Activated CD4-positive, alpha-beta memory T cell treated with anti-CD3 and anti-CD28 coated beads, Interleukin-2, amount 10 ng/mL, durations not matched to agents 7 days and 5 days (primary cell): Measurements from ENCODE around the gene HOMEZ. TPM values are rescaled to one million over a fixed set of nuclear protein-coding genes. Genes with fewer than 3 reads are reported as not detected.
"Not testable (repeated sequence)": the region's sequence is repeated elsewhere in the genome, so short reads cannot be mapped to it uniquely, and the experiment has no call there.

ENCODE experiments used
- CTCF ChIA-PET: fragments of 350-600 bp; sonication (Branson Sonifier 250); formaldehyde crosslinking; loops from one replicate; lab custom pipeline; 2021; ENCODE audit warnings: antibody characterized with exemption, inconsistent platforms; lab: Charles Lee
- POLR2A ChIA-PET: fragments of 350-600 bp; sonication (Branson Sonifier 250); formaldehyde crosslinking; loops from one replicate; lab custom pipeline; 2021; ENCODE audit warnings: antibody characterized with exemption; lab: Charles Lee
- DNase-seq: peaks from one replicate; pipeline ENCODE4 v3.0.0-alpha.2; 2020
- H3K27ac Mint-ChIP-seq: one replicate; pipeline ENCODE4 v1.8.0; 2021; ENCODE audit warnings: mild to moderate bottlenecking, mixed read lengths
- H3K27me3 Mint-ChIP-seq: one replicate; pipeline ENCODE4 v1.8.0; 2021; ENCODE audit warnings: mixed read lengths
- H3K36me3 Mint-ChIP-seq: one replicate; pipeline ENCODE4 v1.8.0; 2021; ENCODE audit warnings: low read depth, mixed read lengths
- H3K4me1 Mint-ChIP-seq: one replicate; pipeline ENCODE4 v1.8.0; 2021; ENCODE audit warnings: mixed read lengths
- H3K4me3 Mint-ChIP-seq: one replicate; pipeline ENCODE4 v1.8.0; 2021; ENCODE audit warnings: mild to moderate bottlenecking, mixed read lengths
- H3K9me3 Mint-ChIP-seq: one replicate; pipeline ENCODE4 v1.8.0; 2021; ENCODE audit warnings: mixed read lengths
- total RNA-seq, 2 experiments: library from RNA; stranded (reverse); gene quantifications; one replicate each; pipeline ENCODE4 v1.2.3, GENCODE V29; 2021

Gene HOMEZ
- total RNA-seq, 2 experiments from 2014 or later, result 11.7 to 11.9 TPM

- no peak for DNase-seq
- Mint-ChIP-seq H3K4me1 (no peaks in the 10 kb centered on the region), H3K36me3 (no peaks in the 10 kb centered on the region), H3K9me3 (no peaks in the 10 kb centered on the region), H3K27ac (no peak overlapping the region), H3K27me3 (peaks cover 41% of the 10 kb centered on the region), H3K4me3 (no peak overlapping the region)
- CTCF ChIA-PET, result interaction anchor here (0.9 to 1.2 kb wide), 2 partner anchors 63 to 68 kb away, joined by 3 read pairs; partner anchors contain the start of gene PABPN1
- POLR2A ChIA-PET, result no interaction called here
These were observed 27.7 kb downstream of the HOMEZ start for GRCh38 chr14:23258256-23258655.

GRCh38 chr14:23252420-23253333 lies 33.3 kb downstream of the HOMEZ start:
- peaks cover 27% of the 10 kb centered on the region for H3K27me3 Mint-ChIP-seq
- H3K27ac Mint-ChIP-seq, result no peak overlapping the region
- H3K4me3 Mint-ChIP-seq, result no peak overlapping the region
- no peaks in the 10 kb centered on the region for H3K4me1 Mint-ChIP-seq
- H3K36me3 Mint-ChIP-seq, result no peaks in the 10 kb centered on the region
- DNase-seq, result no peak
- ChIA-PET POLR2A (no interaction called here), CTCF (no interaction called here)
- H3K9me3 Mint-ChIP-seq, result no peaks in the 10 kb centered on the region

- Mint-ChIP-seq H3K27ac (no peak overlapping the region), H3K36me3 (no peaks in the 10 kb centered on the region), H3K4me3 (no peak overlapping the region), H3K27me3 (peaks cover 27% of the 10 kb centered on the region), H3K9me3 (no peaks in the 10 kb centered on the region), H3K4me1 (no peaks in the 10 kb centered on the region)
- DNase-seq, result no peak
- ChIA-PET POLR2A (no interaction called here), CTCF (interaction anchor here (0.6 kb wide), 1 partner anchor 193 kb away, joined by 3 read pairs; no protein-coding TSS in a partner anchor)
These were observed 33.9 kb downstream of the HOMEZ start for GRCh38 chr14:23252006-23252405.

GRCh38 chr14:23249824-23250223 lies 36.1 kb downstream of the HOMEZ start:
- POLR2A ChIA-PET, result no interaction called here
- H3K36me3 Mint-ChIP-seq, result no peaks in the 10 kb centered on the region
- H3K4me1 Mint-ChIP-seq, result no peaks in the 10 kb centered on the region
- H3K27ac Mint-ChIP-seq, result no peak overlapping the region
- CTCF ChIA-PET, result no interaction called here
- H3K9me3 Mint-ChIP-seq, result no peaks in the 10 kb centered on the region
- H3K27me3 Mint-ChIP-seq, result peaks cover 26% of the 10 kb centered on the region
- DNase-seq, result no peak
- H3K4me3 Mint-ChIP-seq, result no peak overlapping the region

GRCh38 chr14:23248601-23249000 lies 37.3 kb downstream of the HOMEZ start:
- no peaks in the 10 kb centered on the region for H3K4me1 Mint-ChIP-seq
- no peak overlapping the region for H3K27ac Mint-ChIP-seq
- no peak overlapping the region for H3K4me3 Mint-ChIP-seq
- ChIA-PET POLR2A (no interaction called here), CTCF (no interaction called here)
- DNase-seq, result no peak
- peaks cover 26% of the 10 kb centered on the region for H3K27me3 Mint-ChIP-seq
- no peaks in the 10 kb centered on the region for H3K36me3 Mint-ChIP-seq
- H3K9me3 Mint-ChIP-seq, result no peaks in the 10 kb centered on the region

GRCh38 chr14:23245282-23245681 lies 40.6 kb downstream of the HOMEZ start:
- Mint-ChIP-seq H3K4me1 (no peaks in the 10 kb centered on the region), H3K9me3 (no peaks in the 10 kb centered on the region), H3K4me3 (no peak overlapping the region), H3K27ac (no peak overlapping the region), H3K36me3 (no peaks in the 10 kb centered on the region), H3K27me3 (peaks cover 2% of the 10 kb centered on the region)
- ChIA-PET POLR2A (no interaction called here), CTCF (interaction anchor here (1.3 kb wide), 1 partner anchor 135 kb away, joined by 3 read pairs; no protein-coding TSS in a partner anchor)
- DNase-seq, result no peak

GRCh38 chr14:23243066-23243465 lies 42.9 kb downstream of the HOMEZ start:
- H3K36me3 Mint-ChIP-seq, result no peaks in the 10 kb centered on the region
- CTCF ChIA-PET, result interaction anchor here (1.4 kb wide), 1 partner anchor 174 kb away, joined by 3 read pairs; no protein-coding TSS in a partner anchor
- POLR2A ChIA-PET, result no interaction called here

GRCh38 chr14:23242076-23242475 lies 43.9 kb downstream of the HOMEZ start:
- H3K27ac Mint-ChIP-seq, result no peak overlapping the region
- no peaks in the 10 kb centered on the region for H3K9me3 Mint-ChIP-seq
- H3K4me1 Mint-ChIP-seq, result peaks cover 6% of the 10 kb centered on the region
- peaks cover 10% of the 10 kb centered on the region for H3K27me3 Mint-ChIP-seq
- no peaks in the 10 kb centered on the region for H3K36me3 Mint-ChIP-seq
- ChIA-PET POLR2A (no interaction called here), CTCF (interaction anchor here (0.6 to 1.2 kb wide), 3 partner anchors 85 to 711 kb away, joined by 3 read pairs; no protein-coding TSS in a partner anchor)
- no peak for DNase-seq
- H3K4me3 Mint-ChIP-seq, result no peak overlapping the region

More at GRCh38 chr14:23243066-23243465, 42.9 kb downstream of the HOMEZ start:
- DNase-seq, result no peak
- H3K27ac Mint-ChIP-seq, result no peak overlapping the region
- H3K27me3 Mint-ChIP-seq, result peaks cover 4% of the 10 kb centered on the region
- no peaks in the 10 kb centered on the region for H3K4me1 Mint-ChIP-seq
- no peaks in the 10 kb centered on the region for H3K9me3 Mint-ChIP-seq
- no peak overlapping the region for H3K4me3 Mint-ChIP-seq

- H3K27ac Mint-ChIP-seq, H3K4me1 Mint-ChIP-seq, CTCF ChIA-PET: not testable (repeated sequence)
These were observed 44.7 kb downstream of the HOMEZ start for GRCh38 chr14:23241061-23241715.

GRCh38 chr14:23240661-23241060 lies 45.3 kb downstream of the HOMEZ start:
- ChIA-PET CTCF (no interaction called here), POLR2A (no interaction called here)
- H3K4me3 Mint-ChIP-seq, result no peak overlapping the region

More at GRCh38 chr14:23241061-23241715, 44.7 kb downstream of the HOMEZ start:
- H3K9me3 Mint-ChIP-seq, DNase-seq, H3K4me3 Mint-ChIP-seq, POLR2A ChIA-PET, H3K27me3 Mint-ChIP-seq, H3K36me3 Mint-ChIP-seq: not testable (repeated sequence)

GRCh38 chr14:23237772-23238594 lies 47.9 kb downstream of the HOMEZ start, which contains the start of gene RNF212B:
Gene RNF212B (plus strand): TSS chr14:23237936. CDS start chr14:23240346, 2,410 bp downstream.
- H3K36me3 Mint-ChIP-seq, result no peaks in the 10 kb centered on the region
- no peaks in the 10 kb centered on the region for H3K9me3 Mint-ChIP-seq
- DNase-seq, result peak; percentile 82
- ChIA-PET CTCF (no interaction called here), POLR2A (no interaction called here)
- H3K4me3 Mint-ChIP-seq, result no peak within 1 kb of the TSS
- peaks cover 6% of the 10 kb centered on the region for H3K4me1 Mint-ChIP-seq
- no peak within 1 kb of the TSS for H3K27ac Mint-ChIP-seq
- H3K27me3 Mint-ChIP-seq, result peaks cover 9% of the 10 kb centered on the region

More at GRCh38 chr14:23240661-23241060, 45.3 kb downstream of the HOMEZ start:
- H3K27me3 Mint-ChIP-seq, result peaks cover 11% of the 10 kb centered on the region
- DNase-seq, result no peak
- H3K4me1 Mint-ChIP-seq, result peaks cover 6% of the 10 kb centered on the region
- no peak overlapping the region for H3K27ac Mint-ChIP-seq
- H3K9me3 Mint-ChIP-seq, result no peaks in the 10 kb centered on the region
- no peaks in the 10 kb centered on the region for H3K36me3 Mint-ChIP-seq

GRCh38 chr14:23232241-23232808 lies 53.6 kb downstream of the HOMEZ start:
- DNase-seq, H3K4me3 Mint-ChIP-seq, H3K36me3 Mint-ChIP-seq, H3K27me3 Mint-ChIP-seq, CTCF ChIA-PET, POLR2A ChIA-PET, H3K27ac Mint-ChIP-seq, H3K9me3 Mint-ChIP-seq, H3K4me1 Mint-ChIP-seq: not testable (repeated sequence)
